RWPE2 (cell line): Measurements from ENCODE around the gene PAIP1.
"Not testable (repeated sequence)": the region's sequence is repeated elsewhere in the genome, so short reads cannot be mapped to it uniquely, and the experiment has no call there.

Experiments
- ATAC-seq: fragments of 200-7000 bp; cut with Tn5 transposase; 3 replicates; pipeline ENCODE4 v1.9.1; 2021; ENCODE audit warnings: low read depth
- DNase-seq: peaks from one replicate; pipeline ENCODE4 v3.0.0-alpha.2; 2020; ENCODE audit warnings: low spot score
- H3K27ac ChIP-seq: fragments of 450-650 bp; 2 replicates; pipeline ENCODE4 v1.5.1; 2017; ENCODE audit warnings: mild to moderate bottlenecking; ENCODE audit not compliant: poor library complexity, severe bottlenecking
- H3K27me3 ChIP-seq: fragments of 250-450 bp; sonication (Bioruptor Pico); 2 replicates; pipeline ENCODE4 v1.5.1; 2021; ENCODE audit warnings: mild to moderate bottlenecking, moderate library complexity; ENCODE audit not compliant: insufficient read depth, poor library complexity, severe bottlenecking
- H3K36me3 ChIP-seq: fragments of 250-450 bp; sonication (Bioruptor Pico); 2 replicates; pipeline ENCODE4 v1.5.1; 2020; ENCODE audit warnings: low read depth, mild to moderate bottlenecking, moderate library complexity
- H3K4me1 ChIP-seq: fragments of 250-450 bp; sonication (Bioruptor Pico); 2 replicates; pipeline ENCODE4 v1.5.1; 2021; ENCODE audit warnings: mild to moderate bottlenecking, moderate library complexity; ENCODE audit not compliant: insufficient read depth, poor library complexity, severe bottlenecking
- H3K4me3 ChIP-seq: fragments of 250-450 bp; sonication (Bioruptor Pico); 2 replicates; pipeline ENCODE4 v1.5.1; 2021; ENCODE audit warnings: mild to moderate bottlenecking, moderate library complexity; ENCODE audit not compliant: severe bottlenecking
- H3K9me3 ChIP-seq: fragments of 250-450 bp; sonication (Bioruptor Pico); 2 replicates; pipeline ENCODE4 v1.5.1; 2021; ENCODE audit warnings: mild to moderate bottlenecking, moderate library complexity; ENCODE audit not compliant: severe bottlenecking
- TF ChIP-seq, protein P1 (sequence below): fragments of 450-650 bp; IDR thresholded peaks from one replicate; pipeline ENCODE4 v1.5.1; 2017; ENCODE audit warnings: mild to moderate bottlenecking, moderate library complexity; ENCODE audit not compliant: poor library complexity, severe bottlenecking

Gene PAIP1

DNA sequence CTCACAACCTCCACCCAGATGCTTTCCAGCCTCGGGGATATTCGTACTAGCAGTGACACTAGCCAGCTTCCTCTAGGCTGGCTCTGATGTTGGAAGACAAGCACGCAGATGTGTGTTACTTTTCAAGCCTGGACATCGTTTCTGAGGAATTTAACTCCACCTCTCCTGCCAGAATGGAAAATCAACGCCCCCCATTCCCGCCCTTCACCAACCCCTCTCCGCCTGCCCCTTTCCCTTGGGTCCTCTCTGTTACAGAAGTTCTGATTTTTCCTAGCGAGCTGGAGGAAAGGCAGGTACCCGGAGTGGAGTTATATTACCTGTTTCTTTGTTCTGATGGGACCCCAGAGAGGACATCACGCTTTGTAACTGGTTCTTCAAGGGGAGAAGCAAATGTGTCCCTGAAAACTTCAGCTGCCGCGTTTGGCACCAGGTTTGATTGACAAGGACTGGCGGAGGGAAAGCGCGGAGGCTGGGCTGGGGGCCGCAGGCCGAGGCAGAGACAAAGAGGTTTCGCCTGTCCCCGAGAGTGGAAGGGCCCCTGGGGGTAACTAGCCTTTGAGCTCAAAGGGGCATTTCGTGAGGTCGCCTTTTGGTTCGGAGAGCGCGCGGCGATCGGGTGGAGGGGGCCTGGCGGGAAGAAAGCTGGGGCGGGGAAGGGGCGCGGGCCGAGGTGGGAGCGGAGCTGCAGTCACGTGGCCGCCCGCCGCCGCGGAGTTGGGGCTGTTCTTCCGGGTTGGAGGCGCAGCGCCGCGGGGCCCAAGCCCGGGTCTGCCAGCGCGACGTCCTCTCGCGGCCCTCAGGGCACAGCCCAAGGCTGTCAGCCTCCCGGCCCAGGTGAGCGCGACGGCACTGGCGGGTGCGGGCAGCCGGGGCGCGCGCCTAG, 45.8 kb upstream of the PAIP1 start, which contains the start of gene NNT:
Gene NNT (plus strand): TSS at position 720 of the 883 bp plus-strand sequence. CDS start 6,016 bp downstream, outside the sequence.
- Histone ChIP-seq H3K27ac (peak within 1 kb of the TSS; percentile 22), H3K4me3 (peak within 1 kb of the TSS; percentile 42), H3K9me3 (no peaks in the 10 kb centered on the region), H3K27me3 (no peaks in the 10 kb centered on the region), H3K4me1 (peaks cover 17% of the 10 kb centered on the region), H3K36me3 (no peaks in the 10 kb centered on the region)
- ATAC-seq (peak; percentile 77), DNase-seq (peak; percentile 75)
- TF ChIP-seq, protein P1, sequence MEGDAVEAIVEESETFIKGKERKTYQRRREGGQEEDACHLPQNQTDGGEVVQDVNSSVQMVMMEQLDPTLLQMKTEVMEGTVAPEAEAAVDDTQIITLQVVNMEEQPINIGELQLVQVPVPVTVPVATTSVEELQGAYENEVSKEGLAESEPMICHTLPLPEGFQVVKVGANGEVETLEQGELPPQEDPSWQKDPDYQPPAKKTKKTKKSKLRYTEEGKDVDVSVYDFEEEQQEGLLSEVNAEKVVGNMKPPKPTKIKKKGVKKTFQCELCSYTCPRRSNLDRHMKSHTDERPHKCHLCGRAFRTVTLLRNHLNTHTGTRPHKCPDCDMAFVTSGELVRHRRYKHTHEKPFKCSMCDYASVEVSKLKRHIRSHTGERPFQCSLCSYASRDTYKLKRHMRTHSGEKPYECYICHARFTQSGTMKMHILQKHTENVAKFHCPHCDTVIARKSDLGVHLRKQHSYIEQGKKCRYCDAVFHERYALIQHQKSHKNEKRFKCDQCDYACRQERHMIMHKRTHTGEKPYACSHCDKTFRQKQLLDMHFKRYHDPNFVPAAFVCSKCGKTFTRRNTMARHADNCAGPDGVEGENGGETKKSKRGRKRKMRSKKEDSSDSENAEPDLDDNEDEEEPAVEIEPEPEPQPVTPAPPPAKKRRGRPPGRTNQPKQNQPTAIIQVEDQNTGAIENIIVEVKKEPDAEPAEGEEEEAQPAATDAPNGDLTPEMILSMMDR = no peak

- no peaks in the 10 kb centered on the region for H3K27me3 ChIP-seq
- peaks cover 17% of the 10 kb centered on the region for H3K4me1 ChIP-seq
- TF ChIP-seq, protein P1 = no peak
- H3K4me3 ChIP-seq = peak overlapping the region; percentile 42
- H3K36me3 ChIP-seq = no peaks in the 10 kb centered on the region
- H3K27ac ChIP-seq = peak overlapping the region; percentile 22
- H3K9me3 ChIP-seq = no peaks in the 10 kb centered on the region
- ATAC-seq (peak; percentile 39; the same call in 2 of the 3 replicates), DNase-seq (no peak)
These were observed 44.8 kb upstream of the PAIP1 start for GRCh38 chr5:43601454-43602260.

GRCh38 chr5:43598927-43599326, 42.0 kb upstream of the PAIP1 start:
- H3K9me3 ChIP-seq, H3K36me3 ChIP-seq, H3K4me3 ChIP-seq, H3K27me3 ChIP-seq, ATAC-seq, H3K27ac ChIP-seq, DNase-seq: not testable (repeated sequence)
- peaks cover 17% of the 10 kb centered on the region for H3K4me1 ChIP-seq

DNA sequence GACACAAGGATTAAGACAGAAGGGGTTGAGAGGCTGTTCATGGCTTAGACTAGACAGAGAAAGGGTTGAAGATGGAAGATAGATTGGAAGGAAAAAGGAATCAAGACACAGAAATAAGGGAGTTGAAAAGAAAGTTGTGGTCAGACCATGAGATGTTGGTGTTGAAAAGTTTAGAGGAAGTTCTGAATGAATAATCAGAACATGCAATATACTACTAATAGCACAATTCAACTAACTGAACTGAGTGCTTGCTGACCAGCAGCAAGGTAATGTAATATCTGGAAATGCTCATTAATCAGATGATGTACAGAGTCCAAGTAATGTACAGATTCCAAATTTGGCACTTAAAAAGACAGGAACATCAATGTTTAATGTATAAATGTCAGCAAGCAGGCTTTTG, 35.5 kb upstream of the PAIP1 start:
- Histone ChIP-seq H3K9me3 (no peaks in the 10 kb centered on the region), H3K27ac (no peak overlapping the region), H3K36me3 (no peaks in the 10 kb centered on the region), H3K4me3 (no peak overlapping the region), H3K4me1 (no peaks in the 10 kb centered on the region), H3K27me3 (no peaks in the 10 kb centered on the region)
- no peak for DNase-seq
- no peak for ATAC-seq
- TF ChIP-seq, protein P1 = no peak

DNA sequence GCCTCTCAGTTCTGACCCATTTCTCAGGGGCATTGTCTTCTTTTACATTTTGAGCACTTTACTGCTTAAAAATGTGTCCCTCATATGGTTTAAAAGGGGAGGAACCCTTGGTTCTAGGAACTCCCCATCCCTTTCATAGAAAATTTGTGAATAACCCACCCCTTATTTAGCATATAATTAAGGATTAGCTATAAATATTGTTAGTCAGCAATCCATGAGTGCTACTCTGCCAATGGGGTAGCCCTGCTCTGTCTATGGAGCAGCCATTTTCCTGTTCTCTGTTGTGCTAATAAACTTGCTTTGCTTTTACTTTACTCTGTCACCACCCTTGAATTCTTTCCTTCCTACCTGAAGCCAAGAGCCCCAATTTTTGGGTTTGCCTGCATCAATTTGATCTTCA, 33.8 kb upstream of the PAIP1 start:
- no peak for ATAC-seq
- no peaks in the 10 kb centered on the region for H3K9me3 ChIP-seq

More for the DNA sequence above, 33.8 kb upstream of the PAIP1 start:
- DNase-seq = no peak
- H3K4me3 ChIP-seq = no peak overlapping the region
- no peaks in the 10 kb centered on the region for H3K27me3 ChIP-seq
- H3K27ac ChIP-seq = no peak overlapping the region
- TF ChIP-seq, protein P1 = no peak
- H3K4me1 ChIP-seq = no peaks in the 10 kb centered on the region
- no peaks in the 10 kb centered on the region for H3K36me3 ChIP-seq
